DMS53 (cell line): ENCODE measurements around the gene SLC16A2.
"Not testable (repeated sequence)": the region's sequence is repeated elsewhere in the genome, so short reads cannot be mapped to it uniquely, and the experiment has no call there.

Experiments used
- DNase-seq: peaks from one replicate; lab custom pipeline; 2025; lab: John Stamatoyannopoulos, UW

SLC16A2 gene

DNA sequence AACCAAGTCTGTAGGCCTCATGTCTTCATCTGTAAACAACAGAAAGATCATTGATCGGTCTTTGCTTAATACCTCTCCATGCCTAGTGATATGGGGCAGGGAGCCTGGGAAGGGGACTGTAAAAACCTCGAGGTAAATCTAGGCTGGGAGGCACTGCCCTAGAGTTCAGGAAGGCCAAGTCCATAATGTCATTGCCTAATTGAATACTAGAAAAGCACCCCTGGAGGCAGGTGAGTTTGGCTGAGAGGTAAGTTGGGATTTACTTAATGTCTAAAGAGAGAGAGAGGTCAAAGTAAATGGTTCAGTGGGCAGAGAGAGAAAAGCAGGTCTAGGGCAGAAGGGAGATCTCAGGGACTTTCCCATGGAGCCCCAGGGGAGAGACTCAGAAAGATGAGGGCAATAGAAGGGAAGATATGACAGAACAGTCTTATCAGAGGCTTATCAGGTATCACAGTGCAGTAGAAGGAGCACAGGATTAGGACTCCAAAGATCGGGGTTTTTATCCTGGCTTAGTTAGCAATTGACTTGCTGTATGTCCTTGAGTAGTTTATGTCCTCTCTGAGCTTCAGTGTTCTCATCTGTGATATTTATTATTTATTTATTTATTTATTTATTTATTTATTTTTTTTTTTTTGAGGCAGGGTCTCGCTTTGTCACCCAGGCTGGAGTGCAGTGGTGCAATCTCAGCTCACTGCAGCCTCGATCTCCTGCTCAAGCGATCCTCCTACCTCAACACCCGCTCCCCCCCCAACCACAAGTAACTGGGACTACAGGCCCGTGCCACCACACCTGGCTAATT is 85.2 kb downstream of the SLC16A2 start:
- no peak for DNase-seq

DNA sequence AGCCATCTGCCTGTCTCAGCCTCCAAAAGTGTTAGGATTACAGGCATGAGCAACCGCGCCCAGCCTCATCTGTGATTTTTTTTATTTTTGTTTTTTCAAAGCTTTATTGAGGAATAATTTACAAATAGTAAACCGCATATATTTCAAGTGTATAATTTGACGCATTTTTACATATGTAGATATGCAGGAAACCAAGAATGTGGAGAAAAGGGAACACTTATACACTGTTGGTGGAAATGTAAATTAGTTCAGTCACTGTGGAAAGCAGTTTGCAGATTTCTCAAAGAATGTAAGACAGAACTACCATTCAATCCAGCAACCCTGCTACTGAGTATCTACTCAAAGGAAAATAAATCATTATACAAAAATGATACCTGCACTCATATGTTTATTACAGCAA is 85.9 kb downstream of the SLC16A2 start:
- DNase-seq, result no peak

DNA sequence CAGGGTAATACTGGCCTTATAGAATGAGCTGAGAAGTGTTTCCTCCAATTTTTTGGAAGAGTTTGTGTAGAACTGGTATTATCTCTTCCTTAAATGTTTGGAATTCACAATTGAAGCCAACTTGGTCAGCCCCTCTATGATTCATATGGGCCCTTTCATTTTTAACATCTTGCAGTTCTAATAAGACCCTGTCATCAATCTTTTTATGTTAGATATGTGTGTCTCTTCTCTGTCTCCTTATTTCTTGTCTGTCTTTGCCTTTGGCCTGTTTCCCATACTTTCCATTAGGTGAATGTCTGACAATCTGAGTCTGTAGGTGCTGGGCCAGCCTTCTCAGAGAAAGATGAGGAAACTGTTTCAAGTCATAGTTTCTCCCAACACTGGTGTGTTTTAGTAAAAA is 88.7 kb downstream of the SLC16A2 start:
- no peak for DNase-seq

DNA sequence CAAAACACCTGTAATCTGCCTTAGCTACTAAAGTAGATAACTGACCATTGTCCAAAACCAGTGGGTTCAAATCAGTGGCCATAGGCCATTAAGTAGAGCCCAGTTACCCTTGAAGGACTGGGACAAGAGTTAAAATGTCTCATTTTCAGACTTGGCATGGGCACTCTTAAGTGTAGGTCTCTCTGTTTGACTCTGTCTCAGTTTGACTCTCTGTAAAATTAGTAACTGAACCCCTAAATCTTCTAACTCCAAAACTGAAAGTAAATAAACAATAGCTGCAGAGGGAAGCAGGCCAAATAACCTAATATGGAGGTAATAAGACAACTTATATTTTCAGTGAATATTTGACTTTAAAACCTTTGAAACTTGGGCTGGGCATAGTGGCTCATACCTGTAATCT is 89.1 kb downstream of the SLC16A2 start:
- DNase-seq, result no peak

DNA sequence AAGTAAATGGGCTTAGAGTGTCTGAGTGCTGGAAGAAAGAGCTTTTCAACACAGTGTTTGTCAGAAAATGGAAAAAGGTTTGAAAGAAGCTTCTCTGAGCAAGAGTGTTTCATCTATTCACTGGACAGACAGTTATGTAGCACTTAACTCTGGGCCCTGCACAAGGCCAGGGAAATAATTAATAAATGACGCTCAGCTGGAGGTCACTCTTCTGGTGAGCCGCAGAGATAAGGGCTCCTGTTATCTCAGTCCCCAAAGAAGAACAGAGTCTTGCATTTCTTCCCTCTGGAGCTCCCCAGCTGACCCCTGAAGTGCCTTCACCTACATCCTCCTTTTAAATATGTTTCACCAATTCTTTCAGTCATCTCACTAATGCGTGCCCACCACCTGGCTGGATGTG is 90.4 kb downstream of the SLC16A2 start:
- no peak for DNase-seq

DNA sequence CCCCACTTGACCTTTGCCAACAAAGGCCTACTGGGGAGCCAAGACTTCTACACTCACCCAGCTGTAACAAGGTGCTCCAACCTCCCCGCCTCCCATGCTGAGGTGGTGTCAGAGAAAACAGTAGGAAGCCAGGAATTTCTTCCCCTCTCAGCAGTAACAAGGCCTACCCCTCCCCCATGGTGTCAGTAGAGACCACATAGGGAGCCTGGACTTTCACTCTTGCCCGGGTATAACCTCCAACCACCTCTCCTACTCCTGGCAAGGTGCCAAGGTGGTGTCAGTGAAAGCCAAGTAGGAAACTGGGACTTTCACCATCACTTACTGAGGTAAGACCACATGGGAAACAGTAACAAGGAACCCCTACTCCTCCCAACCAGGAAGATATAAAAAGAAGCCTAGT is 93.1 kb downstream of the SLC16A2 start:
- DNase-seq, result peak; percentile 14

DNA sequence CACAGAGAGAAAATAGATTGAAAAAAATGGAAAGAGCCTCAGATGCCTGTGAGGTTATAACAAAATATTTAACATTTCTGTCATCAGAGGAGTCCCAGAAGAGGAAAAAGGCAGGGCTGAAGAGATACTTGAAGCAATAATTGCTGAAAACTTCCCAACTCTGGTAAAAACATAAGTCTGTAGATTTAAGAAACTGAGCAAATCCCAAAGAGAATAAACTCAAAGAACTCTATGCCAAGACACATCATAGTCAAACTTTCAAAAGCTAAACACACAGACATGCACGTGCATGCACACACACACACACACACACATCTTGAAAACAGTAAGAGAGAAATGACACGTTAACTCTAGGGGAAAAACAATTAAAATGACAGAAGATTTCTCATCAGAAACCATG is 94.1 kb downstream of the SLC16A2 start:
- DNase-seq, result no peak

DNA sequence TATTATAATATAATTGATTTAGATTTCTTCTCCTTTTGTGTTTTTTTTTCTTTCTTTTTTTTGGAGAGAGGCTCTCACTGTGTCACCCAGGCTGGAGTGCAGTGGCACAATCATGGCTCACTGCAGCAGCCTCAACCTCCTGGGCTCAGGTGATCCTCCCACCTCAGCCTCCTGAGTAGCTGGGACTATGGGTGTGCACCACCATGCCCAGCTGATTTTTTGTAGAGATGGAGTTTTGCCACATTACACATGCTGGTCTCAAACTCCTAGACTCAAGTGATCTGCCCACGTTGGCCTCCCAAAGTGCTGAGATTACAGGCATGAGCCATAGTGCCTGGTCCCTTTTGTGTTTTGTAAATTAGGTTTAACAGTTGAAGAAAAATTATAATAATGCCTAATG is 94.7 kb downstream of the SLC16A2 start:
- DNase-seq, result not testable (repeated sequence)

DNA sequence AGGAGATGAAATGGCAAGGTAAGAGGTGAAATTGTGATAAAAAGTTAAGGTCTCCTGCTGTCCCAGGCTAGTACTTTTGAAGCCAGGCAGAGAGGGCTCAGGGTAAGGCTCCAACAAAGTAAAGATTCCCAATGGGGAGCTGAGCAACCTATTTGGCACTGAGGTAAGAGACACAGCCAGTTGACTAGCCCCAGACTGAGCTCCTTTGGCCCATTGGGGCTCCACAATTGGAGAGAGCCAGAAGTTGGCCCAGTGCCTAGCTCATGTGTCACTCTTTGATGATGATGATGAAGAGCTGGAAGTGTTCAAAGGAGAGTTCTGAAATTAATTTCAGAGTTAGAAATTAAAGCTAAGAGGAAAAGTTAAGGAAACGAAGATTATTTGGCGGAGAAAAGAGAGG is 98.6 kb downstream of the SLC16A2 start:
- DNase-seq, result no peak

DNA sequence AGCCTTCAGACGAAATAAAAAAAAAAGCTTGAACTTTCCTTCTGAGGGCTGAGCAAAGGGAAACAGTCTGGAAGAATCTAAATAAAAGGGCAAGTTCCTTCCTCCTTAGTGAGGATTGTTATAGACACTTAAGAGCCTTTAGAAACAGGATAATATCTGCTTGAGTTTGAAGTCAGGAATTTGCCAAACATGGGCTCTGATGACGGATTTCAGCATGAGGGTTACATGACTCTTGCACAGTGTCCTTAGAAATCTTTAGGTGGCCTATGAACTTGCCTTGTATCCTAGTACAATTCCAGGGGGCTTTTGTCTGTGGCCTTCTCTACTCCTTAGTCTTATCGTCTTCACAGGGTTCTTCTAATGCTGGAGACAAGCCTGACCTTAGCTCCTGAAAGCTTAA is 99.0 kb downstream of the SLC16A2 start:
- DNase-seq, result no peak

DNA sequence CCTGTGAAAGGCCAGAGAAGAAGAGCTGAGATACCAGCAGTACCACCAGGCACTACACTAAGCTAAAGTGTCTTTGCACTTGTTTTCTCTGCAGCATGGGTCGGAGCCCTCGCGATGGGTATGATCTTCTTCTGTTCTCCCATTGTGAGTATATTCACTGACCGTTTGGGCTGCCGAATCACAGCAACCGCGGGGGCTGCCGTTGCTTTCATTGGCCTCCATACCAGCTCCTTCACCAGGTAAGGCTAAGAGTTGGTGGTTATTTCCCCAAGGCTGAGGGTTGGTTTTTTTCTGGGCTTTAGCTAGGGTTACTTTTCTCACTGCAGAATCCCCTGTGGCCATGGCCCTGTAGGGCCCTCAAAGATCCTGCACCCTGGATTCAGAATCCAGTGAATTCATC is 99.6 kb downstream of the SLC16A2 start:
- no peak for DNase-seq

DNA sequence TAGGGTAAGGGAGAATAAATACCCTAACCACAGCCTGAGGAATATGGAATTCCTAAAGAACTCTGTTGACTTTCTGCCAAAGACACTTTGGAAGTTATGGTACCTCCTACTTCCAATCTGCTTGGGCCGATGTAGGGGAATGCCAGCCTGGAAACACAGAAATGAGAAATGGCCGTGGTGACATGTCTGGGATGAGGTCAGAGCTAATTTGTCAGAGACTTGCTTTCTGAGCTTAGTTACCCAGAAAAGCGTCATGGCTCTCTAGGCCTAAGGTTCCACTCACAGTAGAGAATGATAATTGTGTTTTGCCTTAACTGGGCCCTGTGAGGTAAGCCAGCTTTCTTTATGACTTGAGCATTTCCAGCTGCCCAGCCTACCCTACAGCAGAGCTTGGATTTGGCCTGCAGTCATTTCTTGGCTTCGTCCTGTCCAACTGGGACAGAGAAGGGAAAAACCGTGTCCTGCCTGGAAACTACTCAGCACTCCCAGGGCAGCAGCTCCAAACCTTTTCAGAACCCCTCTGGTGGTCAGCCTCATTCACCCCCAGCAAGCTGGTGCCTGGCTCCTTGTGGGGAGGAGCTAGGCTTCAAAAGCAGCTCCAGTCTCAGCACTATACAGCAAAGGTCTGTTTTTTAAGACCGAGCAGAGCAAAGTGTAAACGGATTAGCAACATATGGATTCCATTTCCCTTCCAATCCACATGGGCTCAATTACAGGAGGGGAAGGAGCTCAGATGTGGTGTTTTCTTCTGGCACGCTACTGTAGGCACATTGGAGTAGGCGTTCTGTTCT is 100.9 kb downstream of the SLC16A2 start:
- no peak for DNase-seq

DNA sequence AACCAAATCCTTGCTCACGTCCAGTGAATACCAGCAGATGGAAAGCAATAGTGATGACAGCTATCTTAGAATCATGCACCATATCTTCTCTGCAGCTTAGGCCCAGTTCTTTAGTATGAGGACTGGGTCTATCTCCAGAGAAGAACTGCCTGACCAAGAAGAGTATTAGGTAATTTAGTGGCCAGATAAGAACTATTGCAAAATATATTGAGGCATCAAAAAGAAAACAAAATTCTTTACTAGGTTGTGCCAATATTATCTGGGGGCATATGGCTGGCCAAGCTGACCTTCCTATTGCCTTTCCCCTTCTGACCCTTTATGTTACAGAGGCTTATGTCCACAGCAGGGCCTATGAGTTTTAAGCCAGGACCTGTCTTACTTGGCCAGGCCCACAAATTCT is 101.9 kb downstream of the SLC16A2 start:
- no peak for DNase-seq

DNA sequence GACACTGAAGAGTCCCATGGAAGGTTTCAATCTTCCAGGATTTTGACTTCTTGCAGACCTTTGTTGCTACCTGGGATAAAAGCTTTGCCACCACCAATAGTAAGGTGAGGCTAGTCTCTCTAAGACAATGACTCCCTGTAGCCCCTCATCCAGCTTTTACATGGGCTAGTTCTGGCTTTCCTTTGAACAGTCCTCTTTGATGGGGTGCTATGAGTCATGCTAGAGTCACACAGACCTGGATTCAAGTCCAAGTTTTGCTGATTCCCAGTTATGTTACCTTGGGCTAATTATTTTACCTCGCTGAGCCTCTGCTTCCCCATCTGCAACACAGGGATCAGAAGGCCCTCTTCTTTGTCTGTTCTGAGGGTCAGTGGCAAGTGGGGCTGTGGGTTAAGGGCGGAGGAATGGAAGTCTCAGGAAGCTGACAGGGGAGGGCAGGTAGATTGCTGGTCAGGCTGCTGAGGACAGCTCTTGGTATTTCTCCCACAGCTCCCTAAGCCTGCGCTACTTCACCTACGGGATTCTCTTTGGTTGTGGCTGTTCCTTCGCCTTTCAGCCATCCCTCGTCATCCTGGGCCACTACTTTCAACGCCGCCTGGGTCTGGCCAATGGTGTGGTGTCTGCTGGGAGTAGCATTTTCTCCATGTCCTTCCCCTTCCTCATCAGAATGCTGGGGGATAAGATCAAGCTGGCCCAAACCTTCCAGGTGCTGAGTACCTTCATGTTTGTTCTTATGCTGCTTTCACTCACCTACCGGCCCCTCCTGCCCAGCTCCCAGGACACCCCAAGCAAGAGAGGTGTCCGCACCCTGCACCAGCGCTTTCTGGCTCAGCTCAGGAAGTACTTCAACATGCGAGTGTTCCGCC is 102.8 kb downstream of the SLC16A2 start:
- DNase-seq, result no peak

DNA sequence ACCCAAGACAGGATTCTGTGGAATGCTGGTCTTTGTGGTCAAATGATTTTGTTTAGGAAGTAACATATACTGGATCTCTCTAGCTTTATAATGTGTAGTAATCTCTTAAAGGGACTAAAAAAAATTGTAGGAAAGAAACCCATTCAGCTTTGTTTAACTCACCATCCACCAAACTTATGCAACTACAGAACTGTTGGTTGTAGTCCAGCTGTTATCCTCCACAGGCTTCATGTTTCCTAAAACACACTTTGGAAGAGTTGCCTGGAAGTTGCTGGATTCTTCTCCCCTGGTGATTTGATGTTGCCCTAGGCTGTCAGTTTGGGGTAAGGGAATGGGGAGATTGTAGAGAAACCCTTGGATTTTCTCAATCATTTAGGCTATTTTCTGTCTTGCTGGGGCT is 103.8 kb downstream of the SLC16A2 start:
- no peak for DNase-seq

DNA sequence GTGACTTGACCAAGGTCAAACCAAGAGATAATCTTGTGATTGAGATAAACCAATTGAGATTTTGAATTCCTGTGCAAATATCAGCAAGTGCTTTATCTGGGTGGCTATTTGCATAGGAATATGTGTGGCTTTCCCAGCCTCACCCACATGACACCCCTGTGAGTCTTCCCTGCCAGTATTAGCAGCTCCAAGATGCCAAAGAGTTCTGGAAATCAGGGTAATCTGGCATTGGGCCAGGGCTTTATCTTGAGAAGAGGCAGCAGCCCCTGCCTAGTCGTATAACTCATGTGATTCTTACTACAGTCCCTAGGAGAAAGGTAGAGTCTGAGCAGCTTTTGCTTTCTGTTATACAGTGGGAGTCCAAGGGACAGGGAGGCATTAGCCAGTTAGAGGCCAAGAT is 105.5 kb downstream of the SLC16A2 start:
- DNase-seq, result no peak

DNA sequence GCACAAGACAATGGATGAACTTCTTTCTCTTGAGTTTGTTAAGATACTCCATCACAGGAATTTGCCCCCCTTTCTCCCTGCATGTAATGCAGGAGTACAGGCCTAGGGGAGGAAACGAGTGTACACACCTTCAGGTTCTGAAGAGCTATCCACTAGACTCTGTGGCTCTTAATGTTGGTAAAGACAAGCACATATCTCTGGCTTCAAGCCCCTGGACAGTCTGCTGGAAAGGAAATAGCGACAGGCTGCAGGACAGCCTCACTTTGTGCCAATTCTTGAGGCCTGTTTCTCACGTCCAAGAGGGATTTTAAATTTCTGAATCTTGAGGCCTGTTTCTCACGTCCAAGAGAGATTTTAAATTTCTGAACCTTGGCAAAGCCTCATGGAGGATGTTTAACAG is 106.1 kb downstream of the SLC16A2 start:
- DNase-seq, result no peak

DNA sequence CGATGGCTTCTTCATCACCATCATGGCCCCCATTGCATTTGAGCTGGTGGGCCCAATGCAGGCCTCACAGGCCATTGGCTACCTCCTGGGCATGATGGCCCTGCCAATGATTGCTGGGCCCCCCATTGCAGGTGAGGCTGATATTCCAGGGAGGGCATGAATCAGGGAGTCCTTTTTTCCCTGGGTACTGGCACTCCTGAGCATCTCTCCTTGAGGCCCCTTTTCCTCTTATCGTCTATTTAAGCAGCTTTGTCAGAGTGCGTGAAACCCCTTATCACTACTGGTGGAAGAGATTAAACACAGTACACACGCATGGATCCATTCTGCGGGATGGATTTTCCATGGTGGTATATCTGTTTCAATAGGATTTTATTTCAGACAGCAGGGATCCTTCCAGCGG is 108.0 kb downstream of the SLC16A2 start:
- no peak for DNase-seq

DNA sequence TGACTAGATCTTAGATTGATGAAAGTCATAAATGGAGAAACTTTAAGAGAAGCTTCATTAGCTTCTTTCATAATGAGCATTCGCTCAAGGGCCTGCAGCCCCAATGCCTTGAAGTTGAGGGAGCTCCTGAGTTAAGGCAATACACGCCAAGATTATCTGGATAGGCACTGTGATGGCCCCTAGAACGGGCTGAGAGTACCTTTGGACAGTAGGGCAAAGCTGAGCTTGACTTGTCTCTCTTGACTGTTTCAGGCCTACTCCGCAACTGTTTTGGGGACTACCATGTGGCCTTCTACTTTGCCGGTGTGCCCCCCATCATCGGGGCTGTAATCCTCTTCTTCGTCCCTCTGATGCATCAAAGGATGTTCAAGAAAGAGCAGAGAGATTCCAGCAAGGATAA is 109.8 kb downstream of the SLC16A2 start:
- no peak for DNase-seq

DNA sequence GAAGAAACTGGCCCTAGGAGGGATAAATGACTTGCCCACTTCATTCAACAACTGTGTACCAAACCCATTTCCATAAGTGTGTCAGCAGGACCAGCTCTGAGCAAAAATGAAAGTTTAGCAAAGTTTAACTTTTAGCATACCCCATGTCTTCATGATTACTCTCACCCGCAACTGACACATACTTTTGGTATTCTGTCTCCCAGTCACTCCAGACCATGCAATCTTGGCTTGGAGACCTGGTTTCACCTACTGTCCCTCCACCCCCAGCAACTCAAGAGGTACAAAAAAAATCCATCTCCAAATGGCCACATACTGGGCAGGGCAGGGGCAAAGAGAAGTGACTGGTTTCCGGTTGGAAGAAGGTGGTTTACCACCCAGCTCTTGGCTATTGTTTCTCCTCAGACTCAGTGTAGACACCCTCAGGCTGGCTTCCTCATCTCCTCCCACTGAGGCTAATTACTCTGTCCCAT is 113.3 kb downstream of the SLC16A2 start:
- no peak for DNase-seq

DNA sequence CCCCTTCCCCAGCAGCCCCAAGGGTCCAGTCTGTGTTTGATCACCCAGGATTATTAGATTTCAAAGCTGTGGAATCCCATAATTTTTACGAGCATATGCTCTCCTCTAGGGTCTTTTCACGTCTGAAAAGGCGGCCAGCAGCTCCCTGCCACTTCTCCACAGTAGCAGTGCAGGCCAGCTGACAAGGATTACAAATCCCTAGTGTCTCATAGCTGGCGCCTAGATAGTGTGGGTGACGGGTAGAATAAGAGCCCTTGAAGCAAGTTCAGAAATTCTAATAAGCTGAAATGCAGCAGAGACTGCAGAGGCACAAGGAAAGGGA is 113.8 kb downstream of the SLC16A2 start:
- no peak for DNase-seq

DNA sequence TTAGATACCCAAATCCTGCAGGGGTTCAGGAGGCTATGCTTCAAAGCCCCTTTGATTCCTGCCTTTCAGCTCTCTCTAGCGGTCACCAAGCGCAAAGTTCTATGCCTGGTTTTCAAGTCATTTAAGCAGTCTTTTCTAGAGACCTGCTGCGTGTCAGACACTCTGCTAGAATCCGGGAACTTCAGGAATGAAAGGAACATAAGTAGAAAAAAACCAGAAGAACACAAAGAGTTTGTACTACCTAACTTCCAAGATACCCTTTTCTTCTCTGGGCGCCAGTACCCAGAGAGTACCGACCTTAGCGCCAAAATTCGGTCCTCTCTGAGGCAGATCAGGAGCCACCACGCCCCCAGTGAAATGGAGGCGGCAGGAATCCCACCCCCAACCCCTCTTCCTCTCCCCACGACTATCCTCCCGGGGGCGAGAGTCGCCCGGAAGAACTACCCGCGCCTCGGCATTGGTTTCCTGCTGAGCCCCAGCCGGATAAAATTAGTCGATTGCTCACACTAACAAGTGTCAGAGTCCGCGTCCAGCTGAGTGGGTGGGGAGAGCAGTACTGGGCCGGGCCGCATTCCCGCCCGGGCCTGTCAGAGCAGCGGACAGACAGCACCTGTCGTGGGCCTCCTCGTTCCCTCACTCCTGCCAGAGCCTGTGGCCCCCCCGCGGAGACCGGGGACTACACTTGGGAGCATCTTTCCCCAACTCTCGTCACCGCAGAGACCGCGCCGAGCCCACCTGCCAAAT is 114.3 kb downstream of the SLC16A2 start:
- DNase-seq, result peak; percentile 79
